ENCODE results near the gene CLSTN2.
"Not testable (repeated sequence)": the region's sequence is repeated elsewhere in the genome, so short reads cannot be mapped to it uniquely, and the experiment has no call there.

Gene CLSTN2

GRCh38 chr3:140416666-140417065 is 481.7 kb downstream of the CLSTN2 start:
- Mint-ChIP-seq H3K4me3 (no peak overlapping the region), H3K4me1 (no peaks in the 10 kb centered on the region), H3K9me3 (no peaks in the 10 kb centered on the region), H3K27me3 (no peaks in the 10 kb centered on the region), H3K27ac (no peak overlapping the region), H3K36me3 (no peaks in the 10 kb centered on the region)
- no peak for DNase-seq
- CTCF ChIA-PET, result no interaction called here

- Mint-ChIP-seq H3K9me3 (no peaks in the 10 kb centered on the region), H3K27ac (no peak overlapping the region), H3K36me3 (no peaks in the 10 kb centered on the region), H3K4me3 (no peak overlapping the region), H3K27me3 (no peaks in the 10 kb centered on the region), H3K4me1 (no peaks in the 10 kb centered on the region)
- CTCF ChIA-PET, result no interaction called here
- no peak for DNase-seq
Observed at GRCh38 chr3:140420621-140421357, 485.8 kb downstream of the CLSTN2 start.

GRCh38 chr3:140421884-140422283 is 486.9 kb downstream of the CLSTN2 start:
- no peaks in the 10 kb centered on the region for H3K4me1 Mint-ChIP-seq
- no peaks in the 10 kb centered on the region for H3K36me3 Mint-ChIP-seq
- H3K4me3 Mint-ChIP-seq, result no peak overlapping the region
- no peaks in the 10 kb centered on the region for H3K27me3 Mint-ChIP-seq
- no peaks in the 10 kb centered on the region for H3K9me3 Mint-ChIP-seq
- H3K27ac Mint-ChIP-seq, result no peak overlapping the region
- DNase-seq, result no peak
- CTCF ChIA-PET, result no interaction called here

DNA sequence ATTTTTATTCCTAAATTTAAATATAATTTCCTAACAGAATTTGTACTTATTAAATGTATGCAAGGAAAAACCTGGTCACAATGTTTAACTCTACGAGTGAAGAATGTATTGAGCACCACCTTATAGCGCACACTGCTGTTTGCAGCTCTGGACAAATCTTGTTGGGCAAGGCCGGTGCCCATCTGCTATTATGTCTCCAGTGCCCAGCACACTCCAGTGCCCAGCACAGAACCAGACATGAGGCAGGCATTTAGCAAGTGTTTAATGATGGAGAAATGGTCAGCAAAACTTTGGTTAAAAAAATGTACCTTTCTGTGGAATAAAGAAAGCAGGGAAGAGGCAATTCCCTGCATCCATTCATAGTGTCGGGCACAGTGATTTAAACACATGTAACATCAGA is 488.2 kb downstream of the CLSTN2 start:
- no peak for DNase-seq
- H3K36me3 Mint-ChIP-seq, result no peaks in the 10 kb centered on the region
- H3K9me3 Mint-ChIP-seq, result no peaks in the 10 kb centered on the region
- CTCF ChIA-PET, result no interaction called here
- no peaks in the 10 kb centered on the region for H3K27me3 Mint-ChIP-seq
- H3K27ac Mint-ChIP-seq, result no peak overlapping the region
- H3K4me3 Mint-ChIP-seq, result no peak overlapping the region
- H3K4me1 Mint-ChIP-seq, result no peaks in the 10 kb centered on the region

GRCh38 chr3:140423574-140423973 is 488.6 kb downstream of the CLSTN2 start:
- DNase-seq, H3K9me3 Mint-ChIP-seq, H3K4me3 Mint-ChIP-seq, H3K27ac Mint-ChIP-seq, H3K27me3 Mint-ChIP-seq, H3K4me1 Mint-ChIP-seq, CTCF ChIA-PET, H3K36me3 Mint-ChIP-seq: not testable (repeated sequence)

DNA sequence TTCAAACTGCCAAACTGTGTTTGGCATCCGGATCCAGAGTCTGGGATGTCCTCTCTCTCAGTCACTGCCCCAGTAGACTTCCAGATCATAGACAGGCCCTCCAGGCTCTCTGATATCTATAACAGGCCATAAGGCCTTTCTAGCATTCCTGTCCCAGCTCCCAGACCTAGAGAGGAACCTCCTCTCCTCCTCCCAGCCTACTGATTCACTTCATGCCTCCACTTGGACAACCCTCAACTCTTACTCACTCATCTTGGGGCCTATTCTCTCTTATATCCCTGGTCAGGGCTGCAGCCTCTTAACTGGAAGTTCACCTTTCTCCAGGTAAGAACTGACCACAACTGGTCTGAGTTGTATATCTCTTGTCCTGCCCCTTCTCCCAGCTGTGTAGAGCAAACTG is 489.2 kb downstream of the CLSTN2 start:
- Mint-ChIP-seq H3K36me3 (no peaks in the 10 kb centered on the region), H3K27ac (no peak overlapping the region), H3K4me3 (no peak overlapping the region), H3K4me1 (no peaks in the 10 kb centered on the region), H3K9me3 (no peaks in the 10 kb centered on the region), H3K27me3 (no peaks in the 10 kb centered on the region)
- no peak for DNase-seq
- CTCF ChIA-PET, result no interaction called here

- Mint-ChIP-seq H3K27ac (no peak overlapping the region), H3K4me3 (no peak overlapping the region), H3K27me3 (no peaks in the 10 kb centered on the region), H3K9me3 (no peaks in the 10 kb centered on the region), H3K4me1 (no peaks in the 10 kb centered on the region), H3K36me3 (no peaks in the 10 kb centered on the region)
- CTCF ChIA-PET, result no interaction called here
- DNase-seq, result no peak
Observed at GRCh38 chr3:140424726-140425125, 489.7 kb downstream of the CLSTN2 start.

- no peaks in the 10 kb centered on the region for H3K27me3 Mint-ChIP-seq
- H3K27ac Mint-ChIP-seq, result no peak overlapping the region
- H3K4me1 Mint-ChIP-seq, result no peaks in the 10 kb centered on the region
- no peak overlapping the region for H3K4me3 Mint-ChIP-seq
- CTCF ChIA-PET, result no interaction called here
- no peaks in the 10 kb centered on the region for H3K9me3 Mint-ChIP-seq
- H3K36me3 Mint-ChIP-seq, result no peaks in the 10 kb centered on the region
- no peak for DNase-seq
Observed at GRCh38 chr3:140427786-140428185, 492.8 kb downstream of the CLSTN2 start.

DNA sequence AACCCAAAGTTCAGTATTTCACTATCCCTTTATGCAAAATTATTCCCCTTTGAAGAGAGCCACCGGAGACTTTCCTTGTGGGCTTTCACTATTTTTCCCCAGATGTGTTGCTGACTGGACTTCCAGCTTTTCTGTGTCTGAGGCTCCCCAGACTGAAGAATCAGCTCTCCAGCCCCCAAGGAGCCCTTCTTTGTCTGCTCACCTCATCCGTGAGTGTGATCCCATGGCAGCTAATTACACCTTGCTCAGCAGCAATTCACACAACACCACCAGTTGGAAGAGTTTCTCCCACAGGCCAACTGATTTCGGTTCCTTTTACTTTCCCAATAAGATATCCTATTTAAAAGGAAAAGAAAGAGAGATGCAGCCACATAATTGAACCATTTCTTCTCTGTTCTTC is 493.4 kb downstream of the CLSTN2 start:
- Mint-ChIP-seq H3K27ac (no peak overlapping the region), H3K36me3 (no peaks in the 10 kb centered on the region), H3K27me3 (no peaks in the 10 kb centered on the region), H3K4me3 (no peak overlapping the region), H3K9me3 (no peaks in the 10 kb centered on the region), H3K4me1 (no peaks in the 10 kb centered on the region)
- CTCF ChIA-PET, result no interaction called here
- DNase-seq, result no peak

GRCh38 chr3:140429791-140430190 is 494.8 kb downstream of the CLSTN2 start:
- H3K9me3 Mint-ChIP-seq, result no peaks in the 10 kb centered on the region
- H3K4me3 Mint-ChIP-seq, result no peak overlapping the region
- CTCF ChIA-PET, result no interaction called here
- no peaks in the 10 kb centered on the region for H3K4me1 Mint-ChIP-seq
- no peaks in the 10 kb centered on the region for H3K27me3 Mint-ChIP-seq
- H3K27ac Mint-ChIP-seq, result no peak overlapping the region
- no peaks in the 10 kb centered on the region for H3K36me3 Mint-ChIP-seq
- DNase-seq, result no peak

DNA sequence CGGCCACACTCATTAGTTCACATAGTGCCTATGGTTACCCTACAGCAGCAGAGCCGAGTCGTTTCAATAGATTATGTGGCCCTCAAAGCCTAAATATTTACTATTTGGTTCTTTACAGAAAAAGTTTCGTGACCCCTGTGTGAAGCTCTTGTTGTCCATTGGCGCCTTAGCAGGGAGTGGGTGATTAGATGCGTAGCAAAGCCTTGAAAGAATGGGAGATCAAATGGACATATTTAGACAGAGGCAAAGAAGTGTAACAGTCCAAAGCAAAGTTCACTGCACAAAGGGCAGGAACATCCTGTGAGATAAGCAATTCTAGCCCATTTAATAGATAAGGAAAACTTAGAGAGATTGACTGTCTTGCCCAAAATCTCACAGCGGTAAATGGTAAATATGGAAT is 495.5 kb downstream of the CLSTN2 start:
- no peaks in the 10 kb centered on the region for H3K9me3 Mint-ChIP-seq
- no peaks in the 10 kb centered on the region for H3K36me3 Mint-ChIP-seq
- CTCF ChIA-PET, result no interaction called here
- H3K27ac Mint-ChIP-seq, result no peak overlapping the region
- DNase-seq, result no peak
- H3K4me3 Mint-ChIP-seq, result no peak overlapping the region
- no peaks in the 10 kb centered on the region for H3K4me1 Mint-ChIP-seq
- no peaks in the 10 kb centered on the region for H3K27me3 Mint-ChIP-seq

DNA sequence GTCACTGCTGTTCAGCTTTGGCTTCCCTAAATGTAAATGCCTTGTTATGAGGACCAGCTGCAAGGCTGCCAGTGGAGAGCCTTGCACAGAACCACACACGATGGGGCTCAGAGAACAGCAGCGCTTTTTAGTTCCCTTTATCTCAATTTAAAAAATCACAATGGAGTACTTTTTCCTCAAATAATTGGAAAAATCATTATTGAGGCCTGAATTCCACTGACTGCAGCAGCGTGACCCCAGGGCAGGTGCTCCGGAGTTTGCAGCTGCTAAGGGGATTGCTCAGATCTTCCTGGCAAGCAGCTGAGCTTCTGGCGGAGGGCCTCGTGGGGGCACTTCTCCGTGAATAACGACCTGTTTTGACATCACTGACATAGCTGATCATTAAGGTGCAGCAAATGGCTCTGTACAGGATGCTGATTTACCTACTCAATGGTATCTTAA is 497.3 kb downstream of the CLSTN2 start:
- Mint-ChIP-seq H3K4me1 (no peaks in the 10 kb centered on the region), H3K36me3 (no peaks in the 10 kb centered on the region), H3K9me3 (no peaks in the 10 kb centered on the region), H3K4me3 (no peak overlapping the region), H3K27ac (no peak overlapping the region), H3K27me3 (no peaks in the 10 kb centered on the region)
- no peak for DNase-seq
- CTCF ChIA-PET, result no interaction called here

GRCh38 chr3:140433431-140433830 is 498.4 kb downstream of the CLSTN2 start:
- H3K27ac Mint-ChIP-seq, result no peak overlapping the region
- H3K4me3 Mint-ChIP-seq, result no peak overlapping the region
- no peaks in the 10 kb centered on the region for H3K4me1 Mint-ChIP-seq
- no peak for DNase-seq
- CTCF ChIA-PET, result no interaction called here
- H3K36me3 Mint-ChIP-seq, result no peaks in the 10 kb centered on the region
- H3K27me3 Mint-ChIP-seq, result no peaks in the 10 kb centered on the region
- no peaks in the 10 kb centered on the region for H3K9me3 Mint-ChIP-seq

- Mint-ChIP-seq H3K36me3 (no peaks in the 10 kb centered on the region), H3K9me3 (no peaks in the 10 kb centered on the region), H3K27ac (no peak overlapping the region), H3K27me3 (no peaks in the 10 kb centered on the region), H3K4me3 (no peak overlapping the region), H3K4me1 (no peaks in the 10 kb centered on the region)
- CTCF ChIA-PET, result no interaction called here
- DNase-seq, result no peak
Observed at GRCh38 chr3:140434261-140434905, 499.4 kb downstream of the CLSTN2 start.

DNA sequence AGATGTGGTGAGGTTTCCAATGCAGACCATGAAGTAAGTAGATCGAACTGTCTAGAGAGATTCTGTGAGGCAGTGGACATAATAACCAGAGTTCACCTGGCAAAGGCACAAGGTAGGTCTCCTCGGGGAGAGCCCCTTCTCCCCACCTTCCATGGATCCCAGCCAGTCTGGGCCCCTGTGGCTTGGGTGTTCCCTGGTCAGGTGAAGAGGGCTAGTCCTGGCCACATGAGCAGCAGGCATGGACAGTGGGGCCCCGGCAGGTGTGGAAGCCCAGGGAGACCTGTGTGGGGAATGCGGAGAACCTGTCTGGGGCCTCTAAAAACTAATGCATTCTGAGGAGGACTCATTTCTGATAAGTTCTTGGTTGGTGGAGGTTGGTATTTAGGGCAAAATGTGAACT is 501.4 kb downstream of the CLSTN2 start:
- CTCF ChIA-PET, result no interaction called here
- H3K27ac Mint-ChIP-seq, result no peak overlapping the region
- DNase-seq, result no peak
- no peaks in the 10 kb centered on the region for H3K27me3 Mint-ChIP-seq
- H3K4me1 Mint-ChIP-seq, result no peaks in the 10 kb centered on the region
- no peaks in the 10 kb centered on the region for H3K9me3 Mint-ChIP-seq
- H3K4me3 Mint-ChIP-seq, result no peak overlapping the region
- H3K36me3 Mint-ChIP-seq, result no peaks in the 10 kb centered on the region

All from activated naive CD4-positive, alpha-beta T cell treated with anti-CD3 and anti-CD28 coated beads, Interleukin-2, amount 10 ng/mL, durations not matched to agents 7 days and 5 days (primary cell).